HepG2 (cell line): ENCODE results near the gene RFC1. TPM values are rescaled to one million over a fixed set of nuclear protein-coding genes. Genes with fewer than 3 reads are reported as not detected.

Source experiments
- ARNT2 ChIP-seq: sonication (generic); formaldehyde crosslinking; IDR thresholded peaks from 2 replicates; pipeline ENCODE4 v1.8.0; 2022; ENCODE audit warnings: mild to moderate bottlenecking, low read depth, missing genetic modification reagents, moderate library complexity
- FLYWCH1 ChIP-seq: sonication (generic); formaldehyde crosslinking; IDR thresholded peaks from 2 replicates; pipeline ENCODE4 v1.8.1; 2023; ENCODE audit warnings: mild to moderate bottlenecking, missing genetic modification reagents
- MEIS1 ChIP-seq: sonication (generic); formaldehyde crosslinking; IDR thresholded peaks from 2 replicates; pipeline ENCODE4 v1.9.0; 2021; ENCODE audit warnings: mild to moderate bottlenecking, missing genetic modification reagents, moderate library complexity, borderline replicate concordance
- NFATC3 ChIP-seq: sonication (generic); formaldehyde crosslinking; IDR thresholded peaks from 2 replicates; pipeline ENCODE4 v1.5.1; 2020; ENCODE audit warnings: mild to moderate bottlenecking, missing genetic modification reagents
- NONO ChIP-seq, 2 experiments: fragments of 450-650 bp in 1 of 2; sonication (generic) in 1 of 2; formaldehyde crosslinking in 1 of 2; IDR thresholded peaks in 1 of 2; conservative IDR thresholded peaks in 1 of 2; 2 replicates each; pipeline versions ENCODE4 v1.6.1 to v1.8.0; 2017 to 2022; ENCODE audit warnings: mild to moderate bottlenecking in 1 of 2, missing genetic modification reagents in 1 of 2, moderate library complexity in 1 of 2
- PATZ1 ChIP-seq: sonication (generic); formaldehyde crosslinking; IDR thresholded peaks from 2 replicates; pipeline ENCODE4 v1.4.0; 2020; ENCODE audit warnings: missing genetic modification reagents
- RXRA ChIP-seq: sonication (generic); formaldehyde crosslinking; IDR thresholded peaks from 2 replicates; pipeline ENCODE4 v1.5.1; 2020; ENCODE audit warnings: missing genetic modification reagents
- SP5 ChIP-seq: IDR thresholded peaks from 2 replicates; pipeline ENCODE4 v1.6.1; 2016; ENCODE audit warnings: low read depth, borderline replicate concordance
- TCF12 ChIP-seq, 2 experiments: fragments of 450-650 bp in 1 of 2; sonication (generic) in 1 of 2; formaldehyde crosslinking in 1 of 2; IDR thresholded peaks; 2 replicates each; pipeline versions ENCODE4 v1.6.1 to v1.8.0; 2017 to 2022; ENCODE audit warnings: antibody characterized with exemption in 1 of 2, mild to moderate bottlenecking in 1 of 2, missing genetic modification reagents in 1 of 2, moderate library complexity in 1 of 2
- ZKSCAN8 ChIP-seq: IDR thresholded peaks from 2 replicates; pipeline ENCODE4 v1.6.1; 2016; ENCODE audit warnings: borderline replicate concordance, missing genetic modification reagents, missing compliant biosample characterization
- ZMYM2 ChIP-seq: sonication (generic); formaldehyde crosslinking; IDR thresholded peaks from 2 replicates; pipeline ENCODE4 v1.8.0; 2022; ENCODE audit warnings: mild to moderate bottlenecking, missing genetic modification reagents
- ZNF597 ChIP-seq: sonication (generic); formaldehyde crosslinking; IDR thresholded peaks from 2 replicates; pipeline ENCODE4 v1.5.0; 2020; ENCODE audit warnings: missing genetic modification reagents
- polyA plus RNA-seq, 8 experiments: library from polyadenylated mRNA; depleted of rRNA in 3 of 8; stranded (reverse) in 7 of 8; unstranded in 1 of 8; fragments of >200 nt; fragmentation: Illumina TruSeq in 4 of 8; extraction: Trizol in 4 of 8; gene quantifications; 2 replicates each; pipeline versions ENCODE4 v1.2.1 to v1.2.3, GENCODE V29; 2011 to 2016; ENCODE audit warnings: low read depth in 4 of 8, missing spikeins in 1 of 8, mixed read lengths in 1 of 8; ENCODE audit not compliant: insufficient read depth in 1 of 8
- total RNA-seq, 5 experiments: library from RNA; depleted of rRNA; stranded (reverse); fragments of >200 nt; fragmentation: Illumina TruSeq; extraction: Trizol; gene quantifications; 2 replicates each; pipeline ENCODE4 v1.2.3, GENCODE V29; 2016; ENCODE audit warnings: low read depth in 1 of 5
- TF ChIP-seq, protein P1 (sequence below): sonication (generic); formaldehyde crosslinking; conservative IDR thresholded peaks from 2 replicates; pipeline ENCODE4 v1.4.0; 2020; ENCODE audit warnings: missing genetic modification reagents
- TF ChIP-seq, protein P2 (sequence below), 2 experiments: sonication (generic) in 1 of 2; formaldehyde crosslinking in 1 of 2; IDR thresholded peaks; 2 replicates each; pipeline versions ENCODE4 v1.6.1 to v1.9.0; 2014 to 2022; ENCODE audit warnings: antibody characterized with exemption in 1 of 2, borderline replicate concordance in 1 of 2, inconsistent platforms in 1 of 2, low read depth in 1 of 2, missing genetic modification reagents in 1 of 2

The RFC1 gene
- total and polyA plus RNA-seq, 2 of the 13 experiments (the other 11 are each of a cell fraction or from before 2014, with no cell fraction given) = 15.9 to 78.8 TPM

DNA sequence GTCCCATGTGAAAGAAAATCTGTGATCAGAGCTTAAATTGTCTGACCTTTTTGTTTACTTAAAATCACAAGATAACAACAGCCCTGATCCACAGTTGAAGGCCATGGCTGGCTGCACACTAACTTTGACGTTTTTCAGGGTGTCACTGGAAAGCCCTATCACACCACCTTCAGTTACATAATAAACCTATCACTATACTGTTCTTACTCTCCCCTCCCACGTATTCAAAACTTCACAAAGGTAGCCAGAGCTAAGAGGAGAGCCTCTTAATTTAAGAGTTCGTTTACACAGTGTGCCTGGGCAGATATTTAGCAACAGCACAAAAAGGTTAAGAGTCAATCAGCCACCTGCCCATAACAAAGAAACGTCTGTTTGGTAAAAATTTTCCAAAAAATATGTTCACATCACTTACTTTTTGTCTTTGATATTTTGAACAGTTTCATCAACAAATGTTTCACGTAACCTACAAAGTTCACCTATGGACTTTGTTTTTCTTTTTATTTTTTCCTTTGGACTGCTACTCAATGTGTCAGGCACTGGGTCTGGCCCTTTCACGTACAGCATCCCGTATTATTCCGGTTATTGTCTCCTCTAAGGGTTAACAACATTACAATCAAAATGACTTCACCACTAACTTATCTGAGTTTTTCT lies 25.0 kb downstream of the RFC1 start (continued):
- TF ChIP-seq, protein P1, sequence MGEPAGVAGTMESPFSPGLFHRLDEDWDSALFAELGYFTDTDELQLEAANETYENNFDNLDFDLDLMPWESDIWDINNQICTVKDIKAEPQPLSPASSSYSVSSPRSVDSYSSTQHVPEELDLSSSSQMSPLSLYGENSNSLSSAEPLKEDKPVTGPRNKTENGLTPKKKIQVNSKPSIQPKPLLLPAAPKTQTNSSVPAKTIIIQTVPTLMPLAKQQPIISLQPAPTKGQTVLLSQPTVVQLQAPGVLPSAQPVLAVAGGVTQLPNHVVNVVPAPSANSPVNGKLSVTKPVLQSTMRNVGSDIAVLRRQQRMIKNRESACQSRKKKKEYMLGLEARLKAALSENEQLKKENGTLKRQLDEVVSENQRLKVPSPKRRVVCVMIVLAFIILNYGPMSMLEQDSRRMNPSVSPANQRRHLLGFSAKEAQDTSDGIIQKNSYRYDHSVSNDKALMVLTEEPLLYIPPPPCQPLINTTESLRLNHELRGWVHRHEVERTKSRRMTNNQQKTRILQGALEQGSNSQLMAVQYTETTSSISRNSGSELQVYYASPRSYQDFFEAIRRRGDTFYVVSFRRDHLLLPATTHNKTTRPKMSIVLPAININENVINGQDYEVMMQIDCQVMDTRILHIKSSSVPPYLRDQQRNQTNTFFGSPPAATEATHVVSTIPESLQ (CRISPR knock-in tag) = no peak
- TF ChIP-seq FLYWCH1 (CRISPR knock-in tag) (no peak), TCF12 (IDR thresholded peaks at IDR 0.05) (no peak), TCF12 (CRISPR knock-in tag; IDR thresholded peaks at IDR 0.05) (no peak), RXRA (CRISPR knock-in tag) (peak; percentile 74; the same call in 1 of the 2 replicates), ZKSCAN8 (CRISPR knock-in tag) (peak; percentile 54; the same call in 1 of the 2 replicates), ARNT2 (CRISPR knock-in tag) (0 out of 2 replicates have a peak, but pooled peaks have one; percentile 39), ZNF597 (CRISPR knock-in tag) (no peak), NFATC3 (CRISPR knock-in tag) (no peak), ZMYM2 (peak; percentile 61; the same call in 1 of the 2 replicates), PATZ1 (peak; percentile 67; the same call in 1 of the 2 replicates), NONO (IDR thresholded peaks at IDR 0.05) (no peak), NONO (CRISPR knock-in tag; conservative IDR thresholded peaks at IDR 0.05) (no peak), MEIS1 (CRISPR knock-in tag) (no peak), SP5 (CRISPR knock-in tag) (peak; percentile 47; the same call in 1 of the 2 replicates)
- TF ChIP-seq, protein P2, sequence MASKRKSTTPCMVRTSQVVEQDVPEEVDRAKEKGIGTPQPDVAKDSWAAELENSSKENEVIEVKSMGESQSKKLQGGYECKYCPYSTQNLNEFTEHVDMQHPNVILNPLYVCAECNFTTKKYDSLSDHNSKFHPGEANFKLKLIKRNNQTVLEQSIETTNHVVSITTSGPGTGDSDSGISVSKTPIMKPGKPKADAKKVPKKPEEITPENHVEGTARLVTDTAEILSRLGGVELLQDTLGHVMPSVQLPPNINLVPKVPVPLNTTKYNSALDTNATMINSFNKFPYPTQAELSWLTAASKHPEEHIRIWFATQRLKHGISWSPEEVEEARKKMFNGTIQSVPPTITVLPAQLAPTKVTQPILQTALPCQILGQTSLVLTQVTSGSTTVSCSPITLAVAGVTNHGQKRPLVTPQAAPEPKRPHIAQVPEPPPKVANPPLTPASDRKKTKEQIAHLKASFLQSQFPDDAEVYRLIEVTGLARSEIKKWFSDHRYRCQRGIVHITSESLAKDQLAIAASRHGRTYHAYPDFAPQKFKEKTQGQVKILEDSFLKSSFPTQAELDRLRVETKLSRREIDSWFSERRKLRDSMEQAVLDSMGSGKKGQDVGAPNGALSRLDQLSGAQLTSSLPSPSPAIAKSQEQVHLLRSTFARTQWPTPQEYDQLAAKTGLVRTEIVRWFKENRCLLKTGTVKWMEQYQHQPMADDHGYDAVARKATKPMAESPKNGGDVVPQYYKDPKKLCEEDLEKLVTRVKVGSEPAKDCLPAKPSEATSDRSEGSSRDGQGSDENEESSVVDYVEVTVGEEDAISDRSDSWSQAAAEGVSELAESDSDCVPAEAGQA (IDR thresholded peaks at IDR 0.05; ENCODE audit: low read depth) = no peak
- TF ChIP-seq, protein P2 (CRISPR knock-in tag; IDR thresholded peaks at IDR 0.05; ENCODE audit: borderline replicate concordance) = no peak
